ENCODE data around the gene CDK16.

GRCh38 chrX:47212381-47213293 is 5.8 kb upstream of the CDK16 start:
- TF ChIP-seq CTCF (IDR thresholded peaks at IDR 0.05) (no peak), POLR2AphosphoS5 (IDR thresholded peaks at IDR 0.05) (no peak), POLR2A (IDR thresholded peaks at IDR 0.05) (no peak)

Data from suprapubic skin (tissue), 4 donors.